ENCODE measurements around the gene ZNF460.

- TF ChIP-seq CTCF (IDR thresholded peaks at IDR 0.05) (no peak), POLR2A (IDR thresholded peaks at IDR 0.05) (no peak)
Observed at GRCh38 chr19:57338877-57339276, 58.6 kb downstream of the ZNF460 start.
